ENCODE data around the gene TNXB.
"Not testable (repeated sequence)": the region's sequence is repeated elsewhere in the genome, so short reads cannot be mapped to it uniquely, and the experiment has no call there.

Gene TNXB

GRCh38 chr6:32144238-32144637 lies 35.1 kb upstream of the TNXB start:
- DNase-seq (ENCODE audit: low read depth) = not testable (repeated sequence)

- DNase-seq (ENCODE audit: low read depth) = no peak
Measured at GRCh38 chr6:32140420-32141046, 31.4 kb upstream of the TNXB start.

GRCh38 chr6:32139590-32139989 lies 30.5 kb upstream of the TNXB start:
- no peak for DNase-seq (ENCODE audit: low read depth)

GRCh38 chr6:32137454-32137853 lies 28.3 kb upstream of the TNXB start:
- no peak for DNase-seq (ENCODE audit: low read depth)

- DNase-seq (ENCODE audit: low read depth) = no peak
Measured at GRCh38 chr6:32133786-32134185, 24.6 kb upstream of the TNXB start.

- no peak for DNase-seq (ENCODE audit: low read depth)
Measured at GRCh38 chr6:32132110-32132509, 23.0 kb upstream of the TNXB start.

GRCh38 chr6:32131439-32131948 lies 22.4 kb upstream of the TNXB start:
- DNase-seq (ENCODE audit: low read depth) = no peak

GRCh38 chr6:32129297-32130088 lies 20.4 kb upstream of the TNXB start:
- DNase-seq (ENCODE audit: low read depth) = no peak

- DNase-seq (ENCODE audit: low read depth) = no peak
Measured at GRCh38 chr6:32128751-32129296, 19.7 kb upstream of the TNXB start.

GRCh38 chr6:32127717-32128592 lies 18.8 kb upstream of the TNXB start, which contains the start of gene ATF6B:
Gene ATF6B (minus strand): TSS chr6:32128246. CDS start chr6:32128207, 39 bp downstream.
- DNase-seq (ENCODE audit: low read depth) = peak; percentile 85

GRCh38 chr6:32127409-32127716 lies 18.2 kb upstream of the TNXB start:
- no peak for DNase-seq (ENCODE audit: low read depth)

- no peak for DNase-seq (ENCODE audit: low read depth)
Measured at GRCh38 chr6:32126880-32127279, 17.7 kb upstream of the TNXB start.

- no peak for DNase-seq (ENCODE audit: low read depth)
Measured at GRCh38 chr6:32123681-32124080, 14.5 kb upstream of the TNXB start.

- no peak for DNase-seq (ENCODE audit: low read depth)
Measured at GRCh38 chr6:32120573-32121059, 11.5 kb upstream of the TNXB start.

GRCh38 chr6:32118782-32119628 lies 9.9 kb upstream of the TNXB start:
- peak; percentile 38 for DNase-seq (ENCODE audit: low read depth)

- no peak for DNase-seq (ENCODE audit: low read depth)
Measured at GRCh38 chr6:32117461-32117860, 8.3 kb upstream of the TNXB start.

- no peak for DNase-seq (ENCODE audit: low read depth)
Measured at GRCh38 chr6:32116674-32117073, 7.5 kb upstream of the TNXB start.

GRCh38 chr6:32115623-32116022 lies 6.5 kb upstream of the TNXB start:
- DNase-seq (ENCODE audit: low read depth) = no peak

GRCh38 chr6:32114796-32115195 lies 5.7 kb upstream of the TNXB start:
- no peak for DNase-seq (ENCODE audit: low read depth)

- DNase-seq (ENCODE audit: low read depth) = no peak
Measured at GRCh38 chr6:32113386-32114352, 4.5 kb upstream of the TNXB start.

All from stimulated activated CD8-positive, alpha-beta memory T cell treated with anti-CD3 and anti-CD28 coated beads, Interleukin-15, amount 100 ng/mL, for 24 hours (primary cell).